HCT116 (cell line): ENCODE measurements around the gene C2orf92.

ENCODE experiments used
- EZH2phosphoT487 ChIP-seq: fragments of 200-600 bp; IDR thresholded peaks from 2 replicates; pipeline ENCODE4 v1.6.1; 2018; ENCODE audit warnings: antibody characterized with exemption, borderline replicate concordance
- TCF7L2 ChIP-seq: IDR thresholded peaks from 2 replicates; pipeline ENCODE4 v1.7.0; 2011; ENCODE audit warnings: borderline replicate concordance, inconsistent platforms; ENCODE audit not compliant: insufficient read depth, insufficient read length; ENCODE audit errors: extremely low read depth
- ZNF274 ChIP-seq: fragments of 200-500 bp; sonication (Bioruptor generic); IDR thresholded peaks from 2 replicates; pipeline ENCODE4 v1.6.1; 2014; ENCODE audit warnings: mild to moderate bottlenecking, low read depth, low read length, inconsistent platforms
- TF ChIP-seq, protein P1 (sequence below), 3 experiments: fragments of 200-600 bp in 1 of 3; sonication (generic) in 1 of 3; IDR thresholded peaks in 2 of 3; conservative IDR thresholded peaks in 1 of 3; 2 replicates each; pipeline ENCODE4 v1.5.1; 2012 to 2017; ENCODE audit warnings: low read depth in 2 of 3, low read length in 2 of 3, antibody characterized with exemption in 1 of 3, borderline replicate concordance in 1 of 3, control low read depth in 1 of 3, mild to moderate bottlenecking in 1 of 3, mixed read lengths in 1 of 3, mixed run types in 1 of 3, moderate library complexity in 1 of 3; ENCODE audit not compliant: insufficient read depth in 1 of 3
- TF ChIP-seq, protein P2 (sequence below): IDR thresholded peaks from 2 replicates; pipeline ENCODE4 v1.6.1; 2012

DNA sequence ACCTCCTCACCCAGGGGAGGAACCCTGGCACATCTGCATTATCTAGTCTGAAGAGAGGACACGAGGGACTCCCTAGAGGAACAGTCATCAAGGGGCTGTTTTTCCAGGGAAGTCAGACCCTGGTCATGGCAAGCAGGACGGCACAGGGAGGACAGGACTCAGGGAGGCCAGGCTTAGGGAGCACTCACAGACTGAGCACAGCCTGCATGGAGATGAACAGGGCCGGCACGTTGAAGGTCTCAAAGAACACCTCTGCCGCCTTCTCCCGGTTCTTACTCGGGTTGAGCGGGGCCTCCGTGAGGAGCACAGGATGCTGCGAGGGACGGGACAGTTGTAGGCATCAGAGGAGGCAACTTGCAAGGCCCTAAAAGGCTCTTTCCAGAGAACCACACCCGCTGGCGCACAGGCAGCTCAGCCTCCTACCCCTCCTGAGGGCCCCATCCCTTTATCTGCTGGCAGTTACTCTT, 10.8 kb upstream of the C2orf92 start:
- TF ChIP-seq ZNF274 (no peak), EZH2phosphoT487 (no peak), TCF7L2 (no peak)
- TF ChIP-seq, protein P1, sequence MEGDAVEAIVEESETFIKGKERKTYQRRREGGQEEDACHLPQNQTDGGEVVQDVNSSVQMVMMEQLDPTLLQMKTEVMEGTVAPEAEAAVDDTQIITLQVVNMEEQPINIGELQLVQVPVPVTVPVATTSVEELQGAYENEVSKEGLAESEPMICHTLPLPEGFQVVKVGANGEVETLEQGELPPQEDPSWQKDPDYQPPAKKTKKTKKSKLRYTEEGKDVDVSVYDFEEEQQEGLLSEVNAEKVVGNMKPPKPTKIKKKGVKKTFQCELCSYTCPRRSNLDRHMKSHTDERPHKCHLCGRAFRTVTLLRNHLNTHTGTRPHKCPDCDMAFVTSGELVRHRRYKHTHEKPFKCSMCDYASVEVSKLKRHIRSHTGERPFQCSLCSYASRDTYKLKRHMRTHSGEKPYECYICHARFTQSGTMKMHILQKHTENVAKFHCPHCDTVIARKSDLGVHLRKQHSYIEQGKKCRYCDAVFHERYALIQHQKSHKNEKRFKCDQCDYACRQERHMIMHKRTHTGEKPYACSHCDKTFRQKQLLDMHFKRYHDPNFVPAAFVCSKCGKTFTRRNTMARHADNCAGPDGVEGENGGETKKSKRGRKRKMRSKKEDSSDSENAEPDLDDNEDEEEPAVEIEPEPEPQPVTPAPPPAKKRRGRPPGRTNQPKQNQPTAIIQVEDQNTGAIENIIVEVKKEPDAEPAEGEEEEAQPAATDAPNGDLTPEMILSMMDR (IDR thresholded peaks at IDR 0.05 in 2 of 3, conservative IDR thresholded peaks at IDR 0.05 in 1 of 3; ENCODE audit: borderline replicate concordance in 1 of 3, insufficient read depth in 1 of 3, low read depth in 2 of 3, low read length in 2 of 3), result no peak
- TF ChIP-seq, protein P2, sequence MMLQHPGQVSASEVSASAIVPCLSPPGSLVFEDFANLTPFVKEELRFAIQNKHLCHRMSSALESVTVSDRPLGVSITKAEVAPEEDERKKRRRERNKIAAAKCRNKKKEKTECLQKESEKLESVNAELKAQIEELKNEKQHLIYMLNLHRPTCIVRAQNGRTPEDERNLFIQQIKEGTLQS, result no peak
